Loucy (cell line): Measurements from ENCODE around the gene SLX4IP.

Experiments used
- H2AFZ ChIP-seq: fragments of 200-600 bp; sonication (generic); 2 replicates; pipeline ENCODE4 v1.6.0; 2016; ENCODE audit warnings: antibody characterized with exemption, mild to moderate bottlenecking, low read length, moderate library complexity
- H3F3A ChIP-seq: fragments of 200-600 bp; 2 replicates; pipeline ENCODE4 v1.6.0; 2016; ENCODE audit warnings: antibody characterized with exemption, low read depth, mild to moderate bottlenecking
- H3K27me3 ChIP-seq: fragments of 200-600 bp; sonication (generic); 2 replicates; pipeline ENCODE4 v1.6.1; 2014; ENCODE audit warnings: low read length, mild to moderate bottlenecking; ENCODE audit not compliant: insufficient read depth, poor library complexity, severe bottlenecking
- H3K36me3 ChIP-seq: fragments of 200-600 bp; sonication (generic); 2 replicates; pipeline ENCODE4 v1.6.1; 2016; ENCODE audit warnings: low read length; ENCODE audit not compliant: insufficient read depth
- H3K4me1 ChIP-seq: fragments of 200-600 bp; sonication (generic); 2 replicates; pipeline ENCODE4 v1.5.1; 2014; ENCODE audit warnings: low read length, mild to moderate bottlenecking; ENCODE audit not compliant: insufficient read depth, poor library complexity, severe bottlenecking
- H3K4me2 ChIP-seq: fragments of 200-600 bp; sonication (generic); 2 replicates; pipeline ENCODE4 v1.6.0; 2014; ENCODE audit warnings: antibody characterized with exemption, low read length, low read depth, mild to moderate bottlenecking; ENCODE audit not compliant: poor library complexity, severe bottlenecking
- H3K4me3 ChIP-seq: fragments of 200-600 bp; sonication (generic); 2 replicates; pipeline ENCODE4 v1.5.1; 2014; ENCODE audit warnings: low read length, mild to moderate bottlenecking, mixed read lengths; ENCODE audit not compliant: poor library complexity, severe bottlenecking
- H3K79me2 ChIP-seq: fragments of 200-600 bp; sonication (generic); 2 replicates; pipeline ENCODE4 v1.6.1; 2014; ENCODE audit warnings: low read length; ENCODE audit not compliant: insufficient read depth
- H3K9ac ChIP-seq: fragments of 200-600 bp; sonication (generic); 2 replicates; pipeline ENCODE4 v1.6.0; 2014; ENCODE audit warnings: mild to moderate bottlenecking, low read depth, low read length, moderate library complexity; ENCODE audit not compliant: poor library complexity, severe bottlenecking
- H3K9me2 ChIP-seq: fragments of 200-600 bp; sonication (generic); replicated peaks from 2 replicates; pipeline ENCODE4 v1.6.1; 2016; ENCODE audit warnings: low read depth, low read length, mixed read lengths
- H3K9me3 ChIP-seq: fragments of 200-600 bp; sonication (generic); 2 replicates; pipeline ENCODE4 v1.6.1; 2014; ENCODE audit warnings: mild to moderate bottlenecking, antibody characterized with exemption, low read length, low read depth; ENCODE audit not compliant: insufficient read depth
- H4K20me1 ChIP-seq: fragments of 200-600 bp; sonication (generic); 2 replicates; pipeline ENCODE4 v1.6.0; 2014; ENCODE audit warnings: antibody characterized with exemption, low read length, mild to moderate bottlenecking; ENCODE audit not compliant: insufficient read depth, poor library complexity, severe bottlenecking
- EZH2phosphoT487 ChIP-seq: fragments of 200-600 bp; IDR thresholded peaks from 2 replicates; pipeline ENCODE4 v1.6.1; 2018; ENCODE audit warnings: antibody characterized with exemption, mild to moderate bottlenecking, moderate library complexity, borderline replicate concordance
- TF ChIP-seq, protein P1 (sequence below): fragments of 200-600 bp; sonication (generic); conservative IDR thresholded peaks from 2 replicates; pipeline ENCODE4 v1.5.1; 2014; ENCODE audit warnings: mild to moderate bottlenecking, antibody characterized with exemption, low read length

SLX4IP gene

DNA sequence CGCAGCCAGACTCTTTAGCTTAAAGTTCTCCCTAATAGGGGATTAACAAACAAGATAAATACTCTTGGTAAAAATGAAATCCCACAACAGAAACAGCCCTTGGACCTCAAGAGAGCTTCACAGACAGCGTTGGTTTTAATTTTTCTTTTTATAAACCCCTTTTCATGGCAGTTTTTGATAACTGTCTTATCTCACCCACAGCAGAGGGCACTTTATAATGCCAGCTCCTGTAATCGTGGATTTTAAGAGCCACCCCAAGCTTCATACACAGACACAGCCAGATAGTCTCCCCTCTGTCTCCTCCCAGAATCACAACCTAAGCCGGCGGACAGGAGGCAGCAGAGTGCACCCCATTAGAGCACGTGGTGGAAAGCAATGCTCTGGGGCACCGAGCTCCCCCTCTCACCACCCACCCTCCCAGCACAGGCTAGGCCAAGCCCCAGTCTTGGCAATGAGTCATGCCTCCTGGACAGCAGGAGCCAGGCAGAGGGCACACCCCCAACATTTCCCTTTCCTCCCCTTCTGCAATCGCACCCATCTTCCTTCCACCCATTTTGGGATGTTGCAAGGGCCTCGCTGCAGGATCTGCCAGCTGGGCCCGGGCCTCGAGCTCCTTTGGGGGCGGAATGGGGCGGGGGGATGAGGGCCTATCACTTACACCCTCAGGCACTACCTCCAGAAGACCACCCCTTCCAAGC, 236.3 kb downstream of the SLX4IP start:
- Histone ChIP-seq H3K9me2 (no peaks in the 10 kb centered on the region), H3K27me3 (no peaks in the 10 kb centered on the region), H2AFZ (no peak overlapping the region), H3K4me2 (no peak overlapping the region), H3K9ac (no peak overlapping the region), H3K9me3 (no peaks in the 10 kb centered on the region), H3F3A (no peaks in the 10 kb centered on the region), H3K4me1 (no peaks in the 10 kb centered on the region), H3K79me2 (no peaks in the 10 kb centered on the region), H3K36me3 (no peaks in the 10 kb centered on the region), H4K20me1 (no peaks in the 10 kb centered on the region), H3K4me3 (no peak overlapping the region)
- TF ChIP-seq, protein P1, sequence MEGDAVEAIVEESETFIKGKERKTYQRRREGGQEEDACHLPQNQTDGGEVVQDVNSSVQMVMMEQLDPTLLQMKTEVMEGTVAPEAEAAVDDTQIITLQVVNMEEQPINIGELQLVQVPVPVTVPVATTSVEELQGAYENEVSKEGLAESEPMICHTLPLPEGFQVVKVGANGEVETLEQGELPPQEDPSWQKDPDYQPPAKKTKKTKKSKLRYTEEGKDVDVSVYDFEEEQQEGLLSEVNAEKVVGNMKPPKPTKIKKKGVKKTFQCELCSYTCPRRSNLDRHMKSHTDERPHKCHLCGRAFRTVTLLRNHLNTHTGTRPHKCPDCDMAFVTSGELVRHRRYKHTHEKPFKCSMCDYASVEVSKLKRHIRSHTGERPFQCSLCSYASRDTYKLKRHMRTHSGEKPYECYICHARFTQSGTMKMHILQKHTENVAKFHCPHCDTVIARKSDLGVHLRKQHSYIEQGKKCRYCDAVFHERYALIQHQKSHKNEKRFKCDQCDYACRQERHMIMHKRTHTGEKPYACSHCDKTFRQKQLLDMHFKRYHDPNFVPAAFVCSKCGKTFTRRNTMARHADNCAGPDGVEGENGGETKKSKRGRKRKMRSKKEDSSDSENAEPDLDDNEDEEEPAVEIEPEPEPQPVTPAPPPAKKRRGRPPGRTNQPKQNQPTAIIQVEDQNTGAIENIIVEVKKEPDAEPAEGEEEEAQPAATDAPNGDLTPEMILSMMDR = no peak
- no peak for TF ChIP-seq EZH2phosphoT487

- H3K4me2 ChIP-seq = no peak overlapping the region
- no peaks in the 10 kb centered on the region for H3K27me3 ChIP-seq
- no peaks in the 10 kb centered on the region for H3K79me2 ChIP-seq
- no peaks in the 10 kb centered on the region for H3K4me1 ChIP-seq
- TF ChIP-seq, protein P1 = no peak
- TF ChIP-seq EZH2phosphoT487 = no peak
- no peaks in the 10 kb centered on the region for H4K20me1 ChIP-seq
- no peak overlapping the region for H3K9ac ChIP-seq
- H2AFZ ChIP-seq = no peak overlapping the region
- no peaks in the 10 kb centered on the region for H3F3A ChIP-seq
- H3K9me2 ChIP-seq = no peaks in the 10 kb centered on the region
- no peak overlapping the region for H3K4me3 ChIP-seq
- H3K9me3 ChIP-seq = no peaks in the 10 kb centered on the region
- H3K36me3 ChIP-seq = no peaks in the 10 kb centered on the region
These were observed 237.0 kb downstream of the SLX4IP start for GRCh38 chr20:10671919-10672623.

- H2AFZ ChIP-seq = no peak overlapping the region
These were observed 237.6 kb downstream of the SLX4IP start for GRCh38 chr20:10672624-10673127.

More at GRCh38 chr20:10672624-10673127, 237.6 kb downstream of the SLX4IP start:
- Histone ChIP-seq H3K4me2 (no peak overlapping the region), H4K20me1 (no peaks in the 10 kb centered on the region), H3K9me3 (no peaks in the 10 kb centered on the region), H3K9me2 (no peaks in the 10 kb centered on the region), H3K79me2 (no peaks in the 10 kb centered on the region), H3K4me3 (no peak overlapping the region), H3K4me1 (no peaks in the 10 kb centered on the region), H3K9ac (no peak overlapping the region), H3F3A (no peaks in the 10 kb centered on the region), H3K36me3 (no peaks in the 10 kb centered on the region), H3K27me3 (no peaks in the 10 kb centered on the region)
- TF ChIP-seq, protein P1 = no peak
- no peak for TF ChIP-seq EZH2phosphoT487
